GM11168 (cell line): Measurements from ENCODE around the gene RNF2.

Experiments used
- in situ Hi-C: fragments of 300-500 bp; cut with MboI; formaldehyde crosslinking; loops from one replicate; pipeline ENCODE4 v1.12.0; 2022; ENCODE audit warnings: low sequenced_read_pairs; ENCODE audit not compliant: unreplicated experiment

The RNF2 gene

GRCh38 chr1:185087101-185087500 is 41.7 kb downstream of the RNF2 start:
- in situ Hi-C loops = no loop called here

- in situ Hi-C loops = no loop called here
Observed at GRCh38 chr1:185087746-185088145, 42.4 kb downstream of the RNF2 start.

GRCh38 chr1:185091480-185091879 is 46.1 kb downstream of the RNF2 start:
- in situ Hi-C loops = no loop called here

GRCh38 chr1:185094761-185095160 is 49.4 kb downstream of the RNF2 start:
- in situ Hi-C loops = no loop called here

GRCh38 chr1:185096531-185096930 is 51.2 kb downstream of the RNF2 start:
- in situ Hi-C loops = no loop called here

GRCh38 chr1:185104083-185104482 is 58.7 kb downstream of the RNF2 start:
- in situ Hi-C loops = no loop called here

GRCh38 chr1:185105121-185105520 is 59.8 kb downstream of the RNF2 start:
- in situ Hi-C loops = no loop called here

- in situ Hi-C loops = no loop called here
Observed at GRCh38 chr1:185108321-185108720, 63.0 kb downstream of the RNF2 start.

- in situ Hi-C loops = no loop called here
Observed at GRCh38 chr1:185110145-185110544, 64.8 kb downstream of the RNF2 start.

GRCh38 chr1:185111873-185112272 is 66.5 kb downstream of the RNF2 start:
- in situ Hi-C loops = no loop called here

GRCh38 chr1:185112356-185112755 is 67.0 kb downstream of the RNF2 start:
- in situ Hi-C loops = no loop called here

GRCh38 chr1:185129708-185130107 is 84.3 kb downstream of the RNF2 start:
- in situ Hi-C loops = no loop called here

GRCh38 chr1:185132534-185132933 is 87.2 kb downstream of the RNF2 start:
- in situ Hi-C loops = no loop called here

- in situ Hi-C loops = no loop called here
Observed at GRCh38 chr1:185137896-185138545, 92.7 kb downstream of the RNF2 start.

GRCh38 chr1:185139246-185139645 is 93.9 kb downstream of the RNF2 start:
- in situ Hi-C loops = no loop called here

- in situ Hi-C loops = no loop called here
Observed at GRCh38 chr1:185144233-185144632, 98.9 kb downstream of the RNF2 start.

- in situ Hi-C loops = no loop called here
Observed at GRCh38 chr1:185151215-185151614, 105.9 kb downstream of the RNF2 start.
